VCaP (cell line): ENCODE results near the gene ZBTB16.

ENCODE experiments used
- H3K27ac ChIP-seq: fragments of 450-650 bp; 2 replicates; pipeline ENCODE4 v1.5.1; 2017
- TF ChIP-seq, protein P1 (sequence below): fragments of 450-650 bp; conservative IDR thresholded peaks from 2 replicates; pipeline ENCODE4 v1.5.1; 2017; ENCODE audit warnings: mild to moderate bottlenecking, moderate library complexity

Gene ZBTB16

DNA sequence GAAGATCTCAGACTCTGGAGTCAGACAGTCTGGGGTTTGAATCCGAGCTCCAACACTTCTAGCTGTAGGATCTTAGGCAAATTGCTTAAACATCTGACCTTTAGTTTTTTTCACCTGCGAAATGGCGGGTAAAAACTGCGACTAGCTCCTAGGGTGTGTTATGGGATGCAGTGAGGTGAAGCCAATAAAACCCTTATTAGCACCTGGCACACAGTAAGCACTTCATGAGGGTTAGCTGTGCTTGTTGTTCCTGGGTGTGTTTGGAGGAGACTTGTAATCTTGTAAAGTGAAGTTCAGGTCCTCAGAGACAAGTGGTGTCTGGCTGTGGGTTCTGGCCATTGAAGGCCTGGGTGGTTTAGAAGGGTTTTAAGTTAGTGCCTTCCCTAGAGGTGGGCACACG lies 68.9 kb downstream of the ZBTB16 start:
- H3K27ac ChIP-seq = peak overlapping the region; percentile 86
- TF ChIP-seq, protein P1, sequence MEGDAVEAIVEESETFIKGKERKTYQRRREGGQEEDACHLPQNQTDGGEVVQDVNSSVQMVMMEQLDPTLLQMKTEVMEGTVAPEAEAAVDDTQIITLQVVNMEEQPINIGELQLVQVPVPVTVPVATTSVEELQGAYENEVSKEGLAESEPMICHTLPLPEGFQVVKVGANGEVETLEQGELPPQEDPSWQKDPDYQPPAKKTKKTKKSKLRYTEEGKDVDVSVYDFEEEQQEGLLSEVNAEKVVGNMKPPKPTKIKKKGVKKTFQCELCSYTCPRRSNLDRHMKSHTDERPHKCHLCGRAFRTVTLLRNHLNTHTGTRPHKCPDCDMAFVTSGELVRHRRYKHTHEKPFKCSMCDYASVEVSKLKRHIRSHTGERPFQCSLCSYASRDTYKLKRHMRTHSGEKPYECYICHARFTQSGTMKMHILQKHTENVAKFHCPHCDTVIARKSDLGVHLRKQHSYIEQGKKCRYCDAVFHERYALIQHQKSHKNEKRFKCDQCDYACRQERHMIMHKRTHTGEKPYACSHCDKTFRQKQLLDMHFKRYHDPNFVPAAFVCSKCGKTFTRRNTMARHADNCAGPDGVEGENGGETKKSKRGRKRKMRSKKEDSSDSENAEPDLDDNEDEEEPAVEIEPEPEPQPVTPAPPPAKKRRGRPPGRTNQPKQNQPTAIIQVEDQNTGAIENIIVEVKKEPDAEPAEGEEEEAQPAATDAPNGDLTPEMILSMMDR = no peak

DNA sequence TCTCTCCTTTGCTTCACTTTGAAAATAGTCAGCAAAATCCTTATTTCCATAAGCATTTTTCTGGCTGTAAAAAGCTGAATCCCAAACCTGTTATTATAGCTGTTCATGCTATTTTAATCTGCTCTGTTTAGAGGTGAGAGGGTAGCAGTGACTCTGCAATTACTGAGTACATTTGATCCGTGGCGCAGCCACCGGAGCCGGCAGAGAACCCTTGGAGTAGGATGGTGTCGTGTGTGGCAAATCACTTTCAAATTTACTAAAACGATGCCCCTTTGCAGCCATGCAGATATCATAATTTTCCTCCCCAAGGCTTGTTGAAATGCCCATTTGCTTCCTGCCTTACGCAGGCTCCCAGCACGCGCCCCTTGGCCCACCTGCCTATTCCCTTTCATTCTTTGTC lies 69.6 kb downstream of the ZBTB16 start:
- H3K27ac ChIP-seq = peak overlapping the region; percentile 86
- TF ChIP-seq, protein P1 = no peak

DNA sequence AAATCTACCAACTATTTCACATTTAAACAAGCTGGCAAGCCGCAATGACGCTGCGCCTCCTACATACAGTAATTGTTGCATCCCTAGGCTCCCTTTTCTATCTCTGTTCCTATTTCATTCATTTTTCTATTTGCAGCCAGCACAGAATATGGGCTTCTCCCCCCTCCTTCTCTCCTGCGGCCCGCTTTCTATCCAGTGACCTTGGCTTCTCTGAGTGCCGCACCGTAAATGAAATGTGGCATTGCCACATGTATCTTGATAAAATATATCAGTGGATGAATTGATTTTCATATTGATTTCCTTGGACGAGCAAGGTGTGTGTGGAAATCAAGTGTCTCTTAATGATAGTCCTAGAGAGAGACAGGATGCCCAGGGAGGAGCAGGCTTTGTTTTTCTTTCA lies 70.2 kb downstream of the ZBTB16 start:
- H3K27ac ChIP-seq = peak overlapping the region; percentile 86
- TF ChIP-seq, protein P1 = no peak

DNA sequence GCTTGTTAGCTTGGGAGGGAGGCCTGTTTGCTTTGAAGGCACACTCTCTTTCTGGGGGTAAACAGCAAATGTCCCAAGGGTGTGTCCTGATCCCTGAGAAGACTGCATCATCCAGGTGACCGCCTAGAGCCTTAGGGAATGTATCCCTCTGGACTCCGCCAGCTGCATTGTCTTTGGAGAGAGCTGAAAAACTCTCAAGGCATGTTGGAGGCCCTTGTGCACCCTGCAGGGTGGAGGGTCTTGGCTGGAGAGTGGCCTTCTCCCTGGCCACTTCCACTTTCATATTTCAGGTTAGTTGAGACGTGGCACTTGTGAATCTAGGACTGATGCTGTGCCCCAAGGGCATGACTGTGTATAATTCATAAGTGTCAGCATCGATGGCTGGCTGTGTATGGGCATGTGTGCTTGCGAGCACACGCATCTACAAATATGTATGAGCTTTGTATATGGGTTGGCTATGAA lies 70.6 kb downstream of the ZBTB16 start:
- TF ChIP-seq, protein P1 = no peak
- peak overlapping the region; percentile 86 for H3K27ac ChIP-seq

DNA sequence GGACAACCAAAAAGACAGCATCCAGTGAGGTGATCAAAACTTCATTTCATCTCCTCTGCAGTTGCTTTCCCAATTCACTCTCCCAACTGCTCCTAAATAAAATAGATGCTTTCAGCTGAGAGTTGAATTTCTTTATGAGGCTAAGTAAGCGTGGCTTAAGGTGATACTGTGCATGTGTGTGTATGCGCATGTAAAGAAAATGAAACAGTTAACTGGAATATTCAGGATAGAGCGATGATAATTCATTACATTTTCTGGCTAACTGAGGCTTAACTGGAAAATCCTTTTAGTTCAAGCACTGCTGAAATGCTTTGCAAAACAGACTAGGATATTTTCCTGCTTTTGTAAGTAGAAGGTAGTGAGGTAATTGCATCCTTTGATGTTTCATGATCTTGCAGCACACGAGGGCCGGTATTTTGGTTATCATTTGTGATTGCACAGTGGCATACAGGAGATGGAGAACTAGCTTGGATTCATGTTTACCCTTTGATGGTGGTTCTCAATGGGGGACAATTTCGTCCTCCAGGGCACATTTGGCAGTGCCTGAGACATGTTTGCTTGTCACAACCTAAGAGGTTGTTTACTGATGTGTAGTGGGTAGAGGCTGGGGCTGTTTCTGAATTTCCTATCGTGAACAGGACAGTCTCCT lies 71.2 kb downstream of the ZBTB16 start:
- peak overlapping the region; percentile 86 for H3K27ac ChIP-seq
- TF ChIP-seq, protein P1 = no peak

DNA sequence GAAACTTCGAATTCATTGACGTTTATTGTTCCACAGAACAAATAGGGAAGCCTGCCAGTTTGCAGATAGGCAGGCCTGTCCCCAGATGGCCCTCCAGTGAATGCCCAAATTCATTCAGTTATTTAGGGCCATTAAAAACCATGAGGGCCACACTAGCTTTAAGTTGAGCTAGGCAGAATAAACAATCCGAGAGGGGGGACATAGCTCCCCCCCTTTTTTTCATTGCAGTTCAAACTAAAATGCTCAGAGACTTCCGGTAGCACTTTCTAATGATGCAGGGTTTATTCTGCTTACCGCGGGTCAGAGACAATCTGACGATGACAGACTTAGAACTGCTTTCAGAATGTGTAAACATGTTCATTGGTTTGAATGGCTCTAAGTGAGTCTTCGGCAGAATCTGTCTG lies 72.0 kb downstream of the ZBTB16 start:
- H3K27ac ChIP-seq = peak overlapping the region; percentile 86
- TF ChIP-seq, protein P1 = no peak

DNA sequence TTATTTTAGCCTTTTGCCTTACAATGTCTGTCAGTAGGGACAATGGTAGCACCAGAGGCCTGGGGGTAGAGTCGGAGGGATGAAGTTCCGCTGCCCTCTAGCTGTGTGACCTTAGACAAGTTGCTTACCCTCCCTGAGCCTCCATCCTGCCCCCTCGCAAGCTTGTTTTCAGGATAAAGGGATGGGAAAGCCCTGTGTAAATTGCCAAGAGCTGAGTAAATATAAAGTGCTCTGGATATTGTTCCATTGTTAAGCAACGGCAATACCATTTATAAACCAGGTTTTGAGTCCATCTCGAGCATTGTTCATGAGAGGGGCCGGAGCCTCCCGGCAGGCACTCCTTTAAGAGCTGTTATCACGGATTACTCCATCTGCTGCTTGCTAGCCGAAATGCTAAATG lies 72.9 kb downstream of the ZBTB16 start:
- peak overlapping the region; percentile 86 for H3K27ac ChIP-seq
- TF ChIP-seq, protein P1 = peak; percentile 15; the same call in 1 of the 2 replicates
